Stimulated activated CD4-positive, alpha-beta T cell treated with anti-CD3 and anti-CD28 coated beads, Interleukin-15, amount 100 ng/mL, for 1 hour (primary cell): Measurements from ENCODE around the gene CZIB.
A peak's percentile ranks its signal among the peaks of the same experiment; 100 is the strongest.
"Not testable (repeated sequence)": the region's sequence is repeated elsewhere in the genome, so short reads cannot be mapped to it uniquely, and the experiment has no call there.

ENCODE experiments used
- DNase-seq, 2 donors: peaks; one replicate each; pipeline ENCODE4 v3.0.0-alpha.2; 2020; ENCODE audit warnings: low read depth in 1 of 2, low spot score in 1 of 2

Gene CZIB

DNA sequence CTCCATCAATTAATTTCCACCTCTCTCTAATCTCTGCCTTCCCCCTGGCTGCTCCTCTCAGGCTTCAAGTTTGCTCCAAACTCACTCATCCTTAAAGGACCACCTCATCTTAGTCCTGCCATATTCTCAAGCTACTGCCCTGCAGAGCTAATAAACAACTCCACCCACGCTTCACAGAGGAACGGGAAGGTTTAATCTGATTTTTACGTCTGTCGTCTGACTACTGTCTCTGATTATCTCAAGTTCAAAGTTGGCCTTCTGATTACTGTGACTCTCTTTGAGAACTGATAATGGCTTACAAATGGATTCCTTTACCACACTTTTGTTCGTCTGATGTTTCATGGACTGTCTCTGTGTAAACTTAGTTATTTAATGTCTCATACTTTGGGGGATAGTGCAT is 31.4 kb downstream of the CZIB start:
- DNase-seq: no peak

DNA sequence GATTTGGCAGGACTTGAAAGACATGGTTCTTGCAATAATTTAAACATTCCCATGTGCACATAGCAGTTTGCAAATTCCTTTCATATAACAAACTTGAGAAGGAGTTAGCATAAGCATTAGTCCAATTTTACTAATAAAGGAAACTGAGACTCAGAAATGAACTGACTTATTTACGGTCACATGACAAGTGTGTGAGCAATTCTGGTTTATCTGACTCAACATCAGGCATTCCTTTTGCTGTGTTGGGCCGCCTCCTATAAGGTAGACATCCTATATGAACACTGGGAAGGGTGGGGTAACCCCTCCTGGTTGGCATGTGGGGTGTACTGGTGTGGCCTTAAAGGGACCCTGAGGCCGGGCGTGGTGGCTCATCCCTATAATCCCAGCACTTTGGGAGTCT is 32.3 kb downstream of the CZIB start:
- DNase-seq: no peak

DNA sequence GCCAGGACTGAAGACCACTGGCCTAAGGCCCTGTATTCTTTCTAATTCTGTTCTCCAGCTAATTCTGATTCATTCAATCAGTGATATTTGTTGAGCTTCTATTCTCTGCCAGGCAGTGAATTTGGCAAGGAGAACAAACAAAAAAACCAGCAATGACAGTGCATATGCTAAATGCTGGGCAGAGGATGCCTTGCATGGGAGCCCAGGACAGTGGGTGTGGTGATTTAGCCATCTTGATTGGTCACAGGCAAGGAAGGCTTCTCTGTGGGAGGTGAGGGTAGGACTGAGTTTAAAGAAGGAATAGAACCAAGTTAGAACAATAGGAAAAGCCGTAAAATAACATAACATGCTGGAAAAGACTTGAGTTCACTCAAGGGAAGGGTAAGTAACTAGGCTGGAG is 33.0 kb downstream of the CZIB start:
- DNase-seq: no peak

DNA sequence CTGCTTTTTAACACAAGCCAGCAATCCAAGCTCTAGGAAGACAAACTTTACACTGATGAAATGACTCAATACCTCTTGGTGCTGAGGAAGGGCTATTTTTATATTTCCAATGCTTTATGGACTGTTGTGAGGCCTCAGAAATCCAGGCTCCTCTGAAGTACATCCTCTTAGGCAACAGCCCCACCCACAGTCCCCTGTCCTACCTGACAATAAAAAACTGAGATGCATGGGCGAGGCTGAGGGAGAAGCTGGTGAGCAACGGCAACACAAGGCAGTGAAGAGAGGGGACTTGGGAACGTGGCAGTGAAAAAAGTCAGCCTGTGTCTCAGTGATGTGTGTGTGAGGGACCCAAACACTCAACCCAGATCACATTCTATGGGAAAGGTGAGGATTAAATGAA is 33.9 kb downstream of the CZIB start:
- no peak for DNase-seq

DNA sequence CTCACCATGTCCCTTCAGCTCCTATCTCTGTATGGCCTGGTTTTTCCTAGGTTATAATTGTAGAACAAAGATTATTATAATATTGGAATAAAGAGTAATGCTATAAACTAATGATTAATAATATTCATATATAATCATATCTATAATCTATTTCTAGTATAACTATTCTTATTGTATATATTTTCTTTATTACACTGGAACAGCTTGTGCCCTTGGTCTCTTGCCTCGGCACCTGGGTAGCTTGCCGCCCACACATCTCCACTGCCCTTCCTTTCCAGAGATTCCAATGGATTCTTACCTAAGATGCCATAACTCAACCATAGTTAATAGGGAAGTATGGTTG is 34.5 kb downstream of the CZIB start:
- not testable (repeated sequence) for DNase-seq

DNA sequence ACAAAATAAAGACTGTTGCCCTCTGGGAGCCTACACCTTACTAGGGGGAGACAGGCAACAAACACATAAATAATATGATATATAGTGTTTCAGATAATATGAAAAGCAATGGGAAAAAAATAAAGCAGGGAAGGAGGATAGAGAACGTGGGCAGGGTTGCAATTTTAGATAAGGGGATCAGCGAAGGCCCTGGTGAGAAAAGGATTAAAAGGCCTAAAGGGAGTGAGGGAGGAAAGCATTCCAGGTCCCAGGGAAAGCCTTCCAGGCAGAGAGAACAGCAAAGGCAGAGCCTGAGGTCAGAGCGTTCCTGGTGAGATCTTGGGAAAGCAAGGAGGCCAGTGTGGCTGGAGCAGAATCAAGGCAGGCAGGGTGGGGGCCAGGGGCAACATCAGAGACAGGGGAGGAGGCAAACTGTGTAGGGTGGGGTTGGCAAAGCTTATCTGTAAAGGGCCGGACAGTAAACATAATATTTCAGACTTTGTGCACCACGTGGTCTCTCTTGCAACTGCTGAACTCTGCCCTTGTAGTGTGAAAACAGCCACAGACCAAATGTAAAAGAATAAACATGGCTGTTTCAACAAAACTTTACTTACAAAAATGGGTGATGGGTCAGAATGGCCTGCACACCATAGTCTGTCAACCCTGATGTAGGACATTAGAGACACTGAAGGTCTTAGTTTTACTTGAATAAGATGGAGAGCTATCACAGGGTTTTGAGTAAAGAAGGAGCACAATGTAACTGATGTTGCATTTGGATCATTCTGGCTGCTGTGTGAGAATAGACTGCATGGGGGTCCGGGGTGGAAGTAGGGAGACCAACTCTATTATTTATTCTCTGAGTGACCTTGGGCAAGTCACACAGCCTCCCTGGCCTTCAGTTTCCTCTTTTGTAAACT is 37.1 kb downstream of the CZIB start:
- DNase-seq: no peak

DNA sequence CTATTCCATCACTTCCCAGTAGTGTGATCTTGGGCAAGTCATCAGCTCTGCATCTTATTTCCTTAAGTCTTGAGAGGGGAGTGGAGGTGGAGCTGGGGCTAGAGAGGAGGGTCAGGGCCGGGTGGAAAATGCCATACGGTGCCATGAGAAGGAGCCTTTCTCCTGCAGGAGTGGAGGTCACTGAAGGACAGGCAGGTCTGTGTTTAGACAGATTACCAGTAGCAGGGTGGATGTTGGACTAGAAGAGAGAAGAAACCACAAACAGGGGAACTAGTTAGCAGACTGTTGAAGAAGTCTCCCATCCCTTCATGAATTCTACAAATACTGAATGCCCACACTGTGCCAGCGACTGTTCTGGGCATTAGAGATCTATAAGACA is 37.7 kb downstream of the CZIB start:
- no peak for DNase-seq

DNA sequence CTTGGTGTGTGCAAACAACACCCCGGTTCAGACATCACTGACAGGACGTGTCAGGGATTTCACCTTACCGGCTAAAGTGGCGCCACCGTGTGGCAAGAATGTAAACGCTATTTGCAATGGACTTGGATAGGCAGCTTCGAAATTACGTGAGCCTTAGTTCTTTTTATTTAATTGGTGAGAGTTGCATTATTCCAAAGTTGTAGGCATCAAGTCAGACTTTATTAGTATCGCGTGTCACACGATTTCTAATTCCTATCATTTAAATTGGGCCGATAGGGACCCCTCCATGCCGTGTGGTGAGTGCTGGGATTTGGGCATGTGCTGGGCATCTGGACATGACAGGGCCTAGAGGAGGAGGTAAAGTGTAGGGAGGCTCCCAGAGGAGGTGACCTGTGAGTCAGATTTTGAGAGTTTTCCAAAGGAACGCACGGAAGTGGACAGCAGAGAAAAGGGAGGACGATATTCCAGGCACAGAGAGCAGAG is 38.3 kb downstream of the CZIB start:
- DNase-seq: peak; percentile 50 to 69

DNA sequence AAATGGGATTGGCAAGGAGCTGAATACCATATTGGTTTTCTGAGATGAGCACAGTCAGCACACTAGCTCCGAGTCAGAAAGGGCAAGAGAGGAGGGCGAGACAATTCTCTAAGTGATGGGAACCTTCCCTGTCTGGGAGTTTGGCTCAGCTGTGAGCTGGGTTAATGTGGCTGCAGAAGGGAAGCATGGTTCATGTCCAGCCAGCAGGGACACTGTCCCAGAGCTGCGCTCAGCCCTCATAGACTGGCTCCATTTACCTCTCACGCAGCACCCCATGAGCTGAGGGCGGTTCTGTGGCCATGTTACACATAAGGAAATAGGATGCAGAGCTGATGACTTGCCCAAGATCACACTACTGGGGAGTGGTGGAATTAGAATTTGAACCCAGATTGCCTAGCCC is 39.5 kb downstream of the CZIB start:
- DNase-seq: no peak

DNA sequence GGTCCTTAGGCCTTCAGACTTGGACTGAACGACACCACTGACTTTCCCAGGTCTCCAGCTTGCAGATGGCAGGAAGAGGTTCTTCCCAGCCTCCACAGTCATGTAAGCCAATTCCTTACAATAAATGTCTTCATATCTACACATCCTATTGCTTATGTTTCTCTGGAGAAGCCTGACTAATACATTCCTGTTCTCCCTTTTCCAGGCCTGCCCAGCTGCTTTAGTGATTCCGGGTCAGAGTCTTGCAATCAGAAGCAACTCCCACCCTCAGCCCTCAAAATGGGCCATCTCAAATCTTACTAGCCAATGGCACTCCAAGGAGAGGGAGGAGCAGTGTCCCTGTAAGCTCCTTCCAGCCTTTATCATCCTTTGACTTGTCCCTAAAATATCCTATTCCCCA is 40.2 kb downstream of the CZIB start:
- no peak for DNase-seq

DNA sequence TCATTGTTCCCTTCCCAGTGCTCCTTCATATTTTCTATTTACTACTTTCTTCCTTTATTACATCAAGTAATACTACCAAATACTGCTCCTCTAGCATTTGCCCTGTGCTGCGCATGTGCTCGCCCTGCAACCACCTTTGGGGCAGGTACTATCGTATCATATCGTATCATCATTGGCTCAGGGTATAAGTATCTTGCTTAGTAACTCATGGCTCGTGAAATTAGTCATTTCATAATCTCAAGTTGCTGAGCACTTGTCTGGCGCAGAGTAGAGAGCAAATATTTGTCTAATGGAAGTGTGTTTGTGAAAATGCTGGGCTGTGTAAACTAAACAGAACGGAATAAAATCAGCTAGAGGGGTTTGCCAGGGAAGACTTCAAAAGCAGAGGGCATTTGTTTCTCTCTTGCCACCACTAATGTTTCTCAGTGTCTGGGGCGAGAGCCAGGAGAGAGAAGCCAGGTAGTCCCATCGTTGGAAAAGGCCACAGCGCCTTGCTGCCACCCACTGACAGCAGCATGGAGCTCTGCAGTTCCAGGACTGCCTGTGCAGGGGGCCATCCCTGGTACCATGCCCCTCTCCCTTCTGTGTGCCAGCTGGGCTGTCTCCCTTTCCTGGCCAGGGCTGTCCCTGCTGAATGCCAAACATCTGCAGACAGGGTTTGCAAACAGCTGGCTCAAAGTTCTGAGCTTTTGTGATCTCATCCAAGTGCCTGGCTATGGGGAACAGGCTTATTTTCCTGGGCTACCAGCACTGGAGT is 43.8 kb downstream of the CZIB start:
- no peak for DNase-seq

DNA sequence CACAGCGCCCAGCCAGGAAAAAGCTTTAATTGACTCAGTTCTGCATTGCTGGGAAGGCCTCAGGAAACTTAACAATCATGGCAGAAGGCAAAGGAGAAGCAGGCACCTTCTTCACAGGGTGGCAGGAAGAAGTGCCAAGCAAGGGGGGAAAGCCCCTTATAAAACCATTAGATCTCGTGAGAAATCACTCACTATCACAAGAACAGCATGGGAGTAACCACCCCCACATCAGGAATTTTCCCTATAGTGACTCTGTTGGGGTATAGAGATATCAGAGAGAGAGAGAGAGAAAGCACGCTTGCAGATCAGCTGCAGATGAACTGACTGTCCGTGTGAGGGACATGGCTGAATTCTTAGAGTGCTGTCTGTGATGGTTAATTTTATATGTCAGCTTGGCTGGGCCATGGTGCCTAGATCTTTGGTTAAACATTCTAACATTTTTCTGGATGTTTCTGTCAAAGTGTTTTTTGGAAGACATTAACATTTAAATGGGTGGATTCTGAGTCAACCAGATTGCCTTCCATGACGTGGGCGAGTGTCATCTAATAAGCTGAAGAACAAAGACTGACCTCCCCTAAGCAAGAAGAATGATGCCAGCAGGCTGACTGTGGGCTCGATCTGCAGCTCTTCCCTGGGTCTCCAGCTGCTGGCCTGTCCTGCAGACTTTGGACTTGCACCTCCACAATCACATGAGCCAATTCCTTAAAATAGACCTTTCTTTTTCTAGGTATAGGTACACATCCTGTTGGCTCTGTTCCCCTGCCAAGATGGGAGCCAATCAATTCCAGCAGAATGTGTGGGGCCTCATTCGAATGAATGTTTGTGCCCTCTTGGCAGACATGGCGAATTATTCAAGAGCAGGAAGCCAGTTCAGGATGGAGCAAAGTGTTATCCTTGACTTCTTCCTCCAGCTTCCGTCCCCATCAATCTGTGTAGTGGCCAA is 45.2 kb downstream of the CZIB start:
- no peak for DNase-seq

DNA sequence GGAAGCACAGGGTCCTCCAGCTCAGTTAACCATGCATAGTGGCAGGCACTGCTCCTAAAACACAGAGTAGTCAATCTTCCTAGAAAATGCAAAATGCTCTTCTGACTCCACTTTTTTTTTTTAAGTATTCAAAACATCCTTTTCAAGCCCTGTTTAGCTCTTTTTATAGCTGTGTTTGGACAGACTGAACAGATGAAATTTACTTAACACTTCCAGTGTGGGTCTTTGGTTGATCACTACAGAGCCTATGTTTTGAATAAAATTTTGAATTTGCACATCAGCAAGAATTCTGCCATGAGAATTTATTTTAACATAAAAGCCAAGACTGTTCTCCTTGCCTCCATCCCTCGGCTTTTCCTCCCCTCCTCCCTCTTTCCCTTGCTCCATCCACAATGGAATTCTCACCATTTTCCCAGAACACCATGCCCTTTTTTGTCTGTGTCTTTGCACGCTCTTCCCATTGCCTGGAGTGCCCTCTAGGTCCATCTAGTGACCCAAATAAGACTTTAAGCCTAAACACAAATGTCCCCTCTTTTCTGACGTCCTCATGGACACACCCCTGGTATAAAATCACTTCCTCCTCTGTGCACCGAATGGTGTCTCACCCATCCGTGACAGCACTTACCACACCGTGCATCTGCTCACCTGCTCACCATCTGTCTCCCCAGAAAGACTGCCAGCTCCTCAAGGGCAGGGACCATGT is 47.9 kb downstream of the CZIB start:
- no peak for DNase-seq

DNA sequence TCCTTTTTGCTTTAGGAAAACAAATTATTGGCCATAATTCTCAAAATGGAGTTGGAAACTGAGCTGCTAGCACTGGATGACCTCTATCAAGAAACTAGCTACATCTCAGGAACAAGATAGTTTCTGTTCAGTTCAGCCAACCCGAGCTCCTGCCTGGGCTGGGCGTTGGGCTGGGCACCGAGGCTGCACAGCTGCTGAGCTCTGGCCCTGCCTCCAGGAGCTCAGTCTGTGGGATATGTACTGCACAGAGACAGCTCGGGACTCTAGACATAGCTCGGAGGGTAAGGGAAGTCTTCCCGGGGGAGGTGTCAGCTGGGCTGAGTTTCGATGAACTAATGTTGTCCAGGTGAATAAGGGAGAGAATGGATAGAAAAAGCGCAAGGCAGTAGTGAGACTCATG is 53.5 kb downstream of the CZIB start:
- no peak for DNase-seq

DNA sequence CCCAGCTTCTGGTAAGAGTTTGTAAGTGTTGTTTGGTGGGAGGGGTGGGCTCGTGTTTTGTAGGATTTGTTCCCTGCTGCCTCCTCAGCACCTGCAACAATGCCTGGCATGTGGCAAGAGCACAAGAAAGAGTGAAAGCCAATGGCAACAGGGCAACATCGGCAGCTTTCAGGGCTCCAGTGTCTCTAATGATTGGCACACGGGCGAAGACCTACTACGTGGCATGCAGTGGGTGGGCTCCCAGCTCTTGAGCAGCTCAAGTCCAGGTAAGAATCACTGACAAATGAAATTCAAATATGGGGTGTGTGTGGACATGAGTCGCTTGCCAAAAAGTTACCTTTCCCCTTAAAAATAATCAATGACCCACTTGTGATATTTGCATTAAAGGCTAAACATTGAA is 54.1 kb downstream of the CZIB start:
- DNase-seq: no peak

DNA sequence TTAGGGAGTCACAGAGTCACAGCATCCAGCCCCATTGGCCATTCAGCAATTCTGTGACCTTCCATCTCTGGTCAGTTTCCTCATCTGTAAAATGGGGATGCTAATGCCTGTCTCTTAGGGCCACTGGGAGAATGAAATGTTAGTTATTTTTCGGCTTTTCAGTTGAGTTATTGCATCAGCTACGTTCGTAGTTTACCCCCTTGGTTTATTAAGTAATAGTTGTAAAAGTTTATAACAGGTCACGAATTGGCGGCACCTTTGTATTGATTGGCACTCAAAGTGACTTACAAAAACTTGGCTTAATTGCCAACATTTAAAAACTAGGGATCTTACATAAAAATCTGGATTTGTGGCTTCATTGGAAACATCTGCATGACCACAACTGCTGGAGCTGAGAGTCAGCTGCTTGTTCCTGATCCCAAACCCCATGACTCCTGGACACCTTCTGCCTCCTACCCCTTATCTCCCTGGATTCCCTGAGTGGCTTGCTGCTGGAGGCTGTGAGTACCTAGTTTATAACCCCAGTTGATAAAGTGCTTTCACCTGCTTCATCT is 54.9 kb downstream of the CZIB start:
- DNase-seq: no peak
